Measurements from ENCODE around the gene DENND4A.

DNA sequence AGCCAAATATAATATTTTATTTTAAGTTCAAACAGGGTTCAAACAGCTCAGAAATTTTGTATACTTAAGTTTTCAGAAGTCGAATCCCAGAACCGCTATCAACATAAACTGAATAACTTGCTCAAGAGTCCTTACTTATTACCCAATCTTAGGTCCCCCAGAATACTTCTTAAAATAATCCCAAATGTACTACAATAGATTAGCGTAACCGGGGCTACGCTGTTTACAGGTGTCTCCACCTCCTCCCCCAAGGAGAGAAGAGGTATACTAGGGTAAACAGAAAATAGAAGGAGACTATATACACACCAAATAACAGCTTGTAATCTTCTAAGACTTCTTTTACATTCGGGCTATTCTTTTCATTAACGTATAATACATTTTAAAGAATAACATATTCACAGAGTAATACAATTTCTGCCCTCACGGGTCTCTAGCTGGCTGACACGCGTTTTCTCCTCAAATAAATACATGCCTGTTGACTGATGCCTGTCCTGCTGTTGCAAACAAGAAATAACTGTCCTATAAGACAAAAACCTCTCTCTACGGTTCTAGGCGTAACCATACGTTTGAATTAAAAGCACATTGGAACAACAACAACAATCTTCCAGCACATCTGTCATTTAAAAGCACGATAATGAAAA is 1.3 kb downstream of the DENND4A start:
- TF ChIP-seq GATA2 (IDR thresholded peaks at IDR 0.05; ENCODE audit: low read depth, low read length): no peak
- no peak for TF ChIP-seq GATA3 (IDR thresholded peaks at IDR 0.05; ENCODE audit: low read depth, low read length)
